HUES6 (cell line): ENCODE results near the gene NPHP1.
"Not testable (repeated sequence)": the region's sequence is repeated elsewhere in the genome, so short reads cannot be mapped to it uniquely, and the experiment has no call there.

ENCODE experiments used
- H3K27ac ChIP-seq: 2 replicates; pipeline ENCODE4 v1.7.0; 2013; ENCODE audit warnings: low read depth, mild to moderate bottlenecking, low read length, inconsistent platforms
- H3K27me3 ChIP-seq: 2 replicates; pipeline ENCODE4 v1.6.1; 2013; ENCODE audit warnings: low read length; ENCODE audit not compliant: control insufficient read depth, insufficient read depth
- H3K36me3 ChIP-seq: 2 replicates; pipeline ENCODE4 v1.6.1; 2013; ENCODE audit warnings: low read length; ENCODE audit not compliant: control insufficient read depth, insufficient read depth
- H3K4me1 ChIP-seq: 2 replicates; pipeline ENCODE4 v1.6.1; 2013; ENCODE audit warnings: low read length; ENCODE audit not compliant: control insufficient read depth, insufficient read depth
- H3K4me3 ChIP-seq: 2 replicates; pipeline ENCODE4 v1.5.1; 2013; ENCODE audit warnings: low read depth, low read length
- H3K9ac ChIP-seq: one replicate; pipeline ENCODE4 v1.6.1; 2013; ENCODE audit warnings: mild to moderate bottlenecking, low read length
- H3K9me3 ChIP-seq: 2 replicates; pipeline ENCODE4 v1.6.1; 2013; ENCODE audit warnings: low read depth, low read length; ENCODE audit not compliant: control insufficient read depth, insufficient read depth

The NPHP1 gene

DNA sequence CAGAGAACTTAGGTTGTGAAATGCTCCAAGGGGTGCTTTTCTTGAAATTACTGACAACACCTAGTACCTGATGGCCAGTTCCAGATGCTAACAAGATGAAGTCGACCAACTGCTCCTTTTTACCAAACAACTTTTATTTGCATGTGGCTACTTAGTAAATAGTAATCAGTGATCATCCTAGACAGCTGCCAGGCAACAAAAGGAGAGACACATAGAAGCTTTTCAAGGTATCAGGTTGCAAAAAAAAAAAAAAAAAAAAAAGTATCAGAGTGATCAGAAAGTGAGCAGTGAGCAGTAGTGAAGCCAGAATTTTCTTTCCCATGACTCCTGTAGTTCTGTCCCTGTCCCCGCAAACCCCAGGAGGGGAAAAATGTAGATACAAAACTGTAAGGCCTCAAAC lies 121.1 kb downstream of the NPHP1 start:
- not testable (repeated sequence) for H3K9me3 ChIP-seq, H3K27me3 ChIP-seq, H3K9ac ChIP-seq, H3K4me3 ChIP-seq, H3K36me3 ChIP-seq, H3K27ac ChIP-seq, H3K4me1 ChIP-seq

DNA sequence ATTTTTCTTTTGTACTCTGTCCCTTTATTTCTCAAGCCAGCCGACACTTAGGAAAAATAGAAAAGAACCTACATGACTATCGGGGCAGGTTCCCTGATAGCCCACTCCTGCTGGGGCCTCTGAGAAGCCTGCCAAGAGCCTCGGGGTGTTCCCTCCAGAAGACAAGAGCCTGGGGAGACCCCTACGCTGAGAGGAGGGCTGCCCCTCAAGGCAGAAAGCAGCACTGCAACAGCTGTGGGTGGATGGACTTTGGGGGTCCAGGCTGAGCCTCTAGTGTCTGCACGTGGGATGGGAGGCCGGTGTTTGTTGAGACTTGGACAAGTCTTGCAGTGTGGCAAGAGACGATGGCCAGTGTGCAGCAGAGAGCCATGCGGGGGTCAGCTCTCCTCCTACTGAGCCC lies 121.7 kb downstream of the NPHP1 start:
- not testable (repeated sequence) for H3K27ac ChIP-seq, H3K9me3 ChIP-seq, H3K9ac ChIP-seq, H3K27me3 ChIP-seq, H3K4me1 ChIP-seq, H3K36me3 ChIP-seq, H3K4me3 ChIP-seq

DNA sequence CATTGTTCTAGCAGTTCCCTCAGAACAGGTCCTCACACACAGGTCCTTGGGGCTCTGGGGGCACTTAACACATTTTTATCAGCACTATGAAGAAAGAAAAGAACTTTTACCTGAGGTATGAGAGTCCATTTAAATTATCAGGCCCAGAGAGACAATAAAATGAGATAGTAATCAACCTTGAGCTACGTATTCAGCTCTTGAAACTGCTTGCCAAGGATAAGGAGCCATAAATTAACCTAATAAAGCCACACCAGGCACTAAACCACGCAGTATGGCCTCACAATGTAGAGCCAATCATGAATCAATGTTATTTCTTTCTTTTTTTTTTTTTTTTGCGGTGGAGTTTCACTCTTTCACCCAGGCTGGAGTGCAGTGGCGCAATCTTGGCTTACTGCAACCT lies 126.7 kb downstream of the NPHP1 start:
- not testable (repeated sequence) for H3K4me1 ChIP-seq, H3K27me3 ChIP-seq, H3K9ac ChIP-seq, H3K36me3 ChIP-seq, H3K27ac ChIP-seq, H3K4me3 ChIP-seq, H3K9me3 ChIP-seq

DNA sequence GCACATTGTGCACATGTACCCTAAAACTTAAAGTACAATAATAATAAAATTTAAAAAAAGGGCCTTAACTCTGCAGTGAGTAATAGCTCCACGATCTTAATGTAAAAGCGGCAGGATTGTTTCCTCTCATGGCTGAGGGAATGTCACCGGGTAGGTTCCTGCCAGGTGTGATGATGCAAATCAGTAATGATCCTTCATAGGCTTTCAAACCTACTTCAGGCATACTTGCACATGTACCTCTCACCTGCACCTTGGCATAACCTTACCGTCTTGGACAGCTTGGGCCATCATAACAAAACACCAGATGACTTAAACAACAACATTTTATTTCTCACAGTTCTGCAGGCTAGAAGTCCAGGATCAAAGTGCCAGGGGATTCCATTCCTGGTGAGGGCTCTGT lies 128.9 kb downstream of the NPHP1 start:
- not testable (repeated sequence) for H3K9me3 ChIP-seq, H3K4me1 ChIP-seq, H3K9ac ChIP-seq, H3K4me3 ChIP-seq, H3K36me3 ChIP-seq, H3K27ac ChIP-seq, H3K27me3 ChIP-seq
